ENCODE measurements around the gene CDKN1A. TPM values are rescaled to one million over a fixed set of nuclear protein-coding genes. Genes with fewer than 3 reads are reported as not detected.

The CDKN1A gene
- total RNA-seq, 1 experiment from 2014 or later: 17.4 TPM

DNA sequence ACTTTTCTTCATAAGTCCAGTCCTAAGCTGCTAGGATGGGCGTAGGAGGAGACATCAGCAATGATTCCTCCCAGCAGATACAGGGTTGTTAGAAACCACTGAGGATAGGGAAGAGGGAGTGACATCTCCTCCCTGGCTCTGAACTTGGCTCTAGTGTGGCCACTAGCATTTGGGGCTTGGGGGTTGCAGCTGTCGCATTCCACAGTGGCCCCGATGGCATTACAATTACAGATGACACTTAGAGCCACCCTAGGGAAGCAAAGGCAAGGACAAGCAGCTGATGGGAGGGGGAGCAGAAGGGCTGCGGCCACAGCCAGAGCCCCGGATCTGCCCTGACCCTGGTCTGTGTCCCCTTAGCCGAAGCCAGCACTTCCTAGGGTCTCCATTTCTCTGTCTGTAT lies 9.5 kb upstream of the CDKN1A start:
- no peak for DNase-seq
- Histone ChIP-seq H3K4ac (ENCODE audit: low read depth, low read length) (no peak overlapping the region), H3K23me2 (ENCODE audit: insufficient read length, low read depth, low read length, poor library complexity, severe bottlenecking) (no peaks in the 10 kb centered on the region), H4K20me1 (ENCODE audit: control insufficient read depth, insufficient read depth, insufficient read length) (no peaks in the 10 kb centered on the region), H3K4me2 (ENCODE audit: insufficient read depth, insufficient read length, low read length) (no peak overlapping the region), H2AK5ac (ENCODE audit: insufficient read length, low read length) (no peak overlapping the region), H3K18ac (ENCODE audit: insufficient read length, low read depth, low read length) (no peak overlapping the region), H3K9ac (ENCODE audit: extremely low read depth, insufficient read length, low read length) (no peak overlapping the region), H3T11ph (ENCODE audit: low read length) (no peak overlapping the region), H3K14ac (ENCODE audit: insufficient read depth, low read length) (peak overlapping the region; percentile 77), H2BK12ac (ENCODE audit: insufficient read length, low read depth, low read length) (no peak overlapping the region), H3K27ac (ENCODE audit: insufficient read length, low read depth, low read length) (no peak overlapping the region), H4K8ac (replicated peaks; ENCODE audit: insufficient read length, low read depth, low read length) (no peak overlapping the region), H3K4me1 (ENCODE audit: insufficient read depth, low read length) (peaks cover 7% of the 10 kb centered on the region; the same call in 1 of the 2 replicates), H2BK5ac (ENCODE audit: insufficient read length, low read length) (no peak overlapping the region), H3K56ac (ENCODE audit: insufficient read length, low read depth, low read length) (no peak overlapping the region), H2BK15ac (ENCODE audit: low read depth, low read length) (no peak overlapping the region), H3K23ac (ENCODE audit: insufficient read length, low read depth, low read length) (no peak overlapping the region), H4K5ac (ENCODE audit: insufficient read length, low read depth, low read length) (no peak overlapping the region), H2AFZ (ENCODE audit: low read length) (no peak overlapping the region), H3K9me3 (ENCODE audit: control insufficient read depth, low read depth, low read length) (no peaks in the 10 kb centered on the region), H2BK120ac (ENCODE audit: low read depth, low read length, poor library complexity, severe bottlenecking) (no peak overlapping the region), H3K27me3 (ENCODE audit: insufficient read depth, low read length) (no peaks in the 10 kb centered on the region), H3K79me1 (ENCODE audit: insufficient read depth, low read depth, low read length, poor library complexity, severe bottlenecking) (no peaks in the 10 kb centered on the region), H4K91ac (ENCODE audit: insufficient read length, low read depth, low read length) (peak overlapping the region; percentile 63), H3K79me2 (ENCODE audit: insufficient read depth, low read length) (no peaks in the 10 kb centered on the region), H2BK20ac (ENCODE audit: low read depth, low read length, poor library complexity, severe bottlenecking) (no peak overlapping the region)
- Mint-ChIP-seq H3K36me3 (ENCODE audit: insufficient read depth in 1 of 3, low read depth in 3 of 3) (no peaks in the 10 kb centered on the region), H3K9me3 (no peaks in the 10 kb centered on the region), H3K4me1 (peaks cover 40 to 45% of the 10 kb centered on the region in 2 experiments), H3K27ac (no peak overlapping the region), H3K4me3 (no peak overlapping the region), H3K27me3 (ENCODE audit: low read depth) (peaks cover under 1% of the 10 kb centered on the region; the same call in 1 of the 2 replicates)
- WGBS (ENCODE audit: extremely low coverage, insufficient read length, low lambda C conversion rate): no CpG with 5 or more reads among the region's 6 CpGs
- TF ChIP-seq, protein P1, sequence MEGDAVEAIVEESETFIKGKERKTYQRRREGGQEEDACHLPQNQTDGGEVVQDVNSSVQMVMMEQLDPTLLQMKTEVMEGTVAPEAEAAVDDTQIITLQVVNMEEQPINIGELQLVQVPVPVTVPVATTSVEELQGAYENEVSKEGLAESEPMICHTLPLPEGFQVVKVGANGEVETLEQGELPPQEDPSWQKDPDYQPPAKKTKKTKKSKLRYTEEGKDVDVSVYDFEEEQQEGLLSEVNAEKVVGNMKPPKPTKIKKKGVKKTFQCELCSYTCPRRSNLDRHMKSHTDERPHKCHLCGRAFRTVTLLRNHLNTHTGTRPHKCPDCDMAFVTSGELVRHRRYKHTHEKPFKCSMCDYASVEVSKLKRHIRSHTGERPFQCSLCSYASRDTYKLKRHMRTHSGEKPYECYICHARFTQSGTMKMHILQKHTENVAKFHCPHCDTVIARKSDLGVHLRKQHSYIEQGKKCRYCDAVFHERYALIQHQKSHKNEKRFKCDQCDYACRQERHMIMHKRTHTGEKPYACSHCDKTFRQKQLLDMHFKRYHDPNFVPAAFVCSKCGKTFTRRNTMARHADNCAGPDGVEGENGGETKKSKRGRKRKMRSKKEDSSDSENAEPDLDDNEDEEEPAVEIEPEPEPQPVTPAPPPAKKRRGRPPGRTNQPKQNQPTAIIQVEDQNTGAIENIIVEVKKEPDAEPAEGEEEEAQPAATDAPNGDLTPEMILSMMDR (conservative IDR thresholded peaks at IDR 0.05): no peak

Data from H9 (cell line).